WTC11 (cell line): ENCODE results near the gene VAT1. TPM values are rescaled to one million over a fixed set of nuclear protein-coding genes. Genes with fewer than 3 reads are reported as not detected.
"Not testable (repeated sequence)": the region's sequence is repeated elsewhere in the genome, so short reads cannot be mapped to it uniquely, and the experiment has no call there.

ENCODE experiments used
- ATAC-seq: fragments of 200-7000 bp; cut with Tn5 transposase; 2 replicates; pipeline ENCODE4 v1.10.0; 2021; ENCODE audit warnings: mild to moderate bottlenecking, moderate library complexity
- CTCF ChIA-PET: fragments of 300-600 bp; sonication (Branson Sonifier 250); formaldehyde crosslinking; loops from one replicate; lab custom pipeline; 2021; ENCODE audit warnings: antibody characterized with exemption; lab: Charles Lee
- POLR2A ChIA-PET: fragments of 350-600 bp; sonication (Branson Sonifier 250); formaldehyde crosslinking; loops from one replicate; lab custom pipeline; 2021; ENCODE audit warnings: antibody characterized with exemption; lab: Charles Lee
- DNase-seq: peaks from one replicate; pipeline ENCODE4 v3.0.0; 2021; ENCODE audit warnings: low spot score
- H3K27ac Mint-ChIP-seq: 2 replicates; pipeline ENCODE4 v1.8.0; 2021; ENCODE audit warnings: mixed read lengths
- H3K27me3 Mint-ChIP-seq: 2 replicates; pipeline ENCODE4 v1.8.0; 2021; ENCODE audit warnings: low read depth, mild to moderate bottlenecking, moderate library complexity, mixed read lengths
- H3K36me3 Mint-ChIP-seq: 2 replicates; pipeline ENCODE4 v1.8.0; 2021; ENCODE audit warnings: mixed read lengths
- H3K4me1 Mint-ChIP-seq: 2 replicates; pipeline ENCODE4 v1.8.0; 2022; ENCODE audit warnings: mixed read lengths
- H3K4me3 Mint-ChIP-seq: 2 replicates; pipeline ENCODE4 v1.8.0; 2021; ENCODE audit warnings: mild to moderate bottlenecking, moderate library complexity, mixed read lengths
- H3K9me3 Mint-ChIP-seq: 2 replicates; pipeline ENCODE4 v1.8.0; 2021; ENCODE audit warnings: mixed read lengths
- CBFB ChIP-seq: sonication (generic); formaldehyde crosslinking; IDR thresholded peaks from 2 replicates; pipeline ENCODE4 v1.8.1; 2022; ENCODE audit warnings: mild to moderate bottlenecking, low read depth, missing genetic modification reagents
- FOXK1 ChIP-seq: sonication (generic); formaldehyde crosslinking; IDR thresholded peaks from 2 replicates; pipeline ENCODE4 v1.8.0; 2022; ENCODE audit warnings: mild to moderate bottlenecking, moderate library complexity, missing genetic modification reagents
- FOXP1 ChIP-seq: sonication (generic); formaldehyde crosslinking; IDR thresholded peaks from 2 replicates; pipeline ENCODE4 v1.8.0; 2022; ENCODE audit warnings: missing genetic modification reagents, mild to moderate bottlenecking, moderate library complexity, borderline replicate concordance
- GRHL2 ChIP-seq: fragments of 250-450 bp; sonication (Bioruptor Pico); IDR thresholded peaks from 2 replicates; pipeline ENCODE4 v1.8.0; 2022; ENCODE audit warnings: mild to moderate bottlenecking, moderate library complexity; ENCODE audit not compliant: insufficient replicate concordance, severe bottlenecking
- HMGA2 ChIP-seq: fragments of 250-450 bp; sonication (Bioruptor Pico); IDR thresholded peaks from 2 replicates; pipeline ENCODE4 v1.4.0; 2021; ENCODE audit warnings: mild to moderate bottlenecking, moderate library complexity
- MXD4 ChIP-seq: fragments of 250-450 bp; sonication (Bioruptor Pico); IDR thresholded peaks from 2 replicates; pipeline ENCODE4 v1.8.0; 2021; ENCODE audit warnings: mild to moderate bottlenecking, moderate library complexity, borderline replicate concordance
- NFYB ChIP-seq: sonication (generic); formaldehyde crosslinking; conservative IDR thresholded peaks from 2 replicates; pipeline ENCODE4 v1.8.0; 2022; ENCODE audit warnings: low read depth, missing genetic modification reagents
- NR3C1 ChIP-seq: sonication (generic); formaldehyde crosslinking; conservative IDR thresholded peaks from 2 replicates; pipeline ENCODE4 v1.8.1; 2023; ENCODE audit warnings: low read depth, mild to moderate bottlenecking, missing genetic modification reagents
- TEAD1 ChIP-seq: sonication (generic); formaldehyde crosslinking; IDR thresholded peaks from 2 replicates; pipeline ENCODE4 v1.8.0; 2022; ENCODE audit warnings: mild to moderate bottlenecking, missing genetic modification reagents
- ZNF219 ChIP-seq: sonication (generic); formaldehyde crosslinking; IDR thresholded peaks from 2 replicates; pipeline ENCODE4 v1.8.0; 2023; ENCODE audit warnings: missing genetic modification reagents, mild to moderate bottlenecking, borderline replicate concordance
- ZNF396 ChIP-seq: fragments of 250-450 bp; sonication (Bioruptor Pico); IDR thresholded peaks from 2 replicates; pipeline ENCODE4 v1.8.0; 2021; ENCODE audit warnings: mild to moderate bottlenecking, moderate library complexity, borderline replicate concordance
- ZNF423 ChIP-seq: fragments of 250-450 bp; sonication (Bioruptor Pico); IDR thresholded peaks from 2 replicates; pipeline ENCODE4 v2.1.2; 2022; ENCODE audit warnings: mild to moderate bottlenecking, moderate library complexity
- total RNA-seq: library from RNA; stranded (reverse); gene quantifications from 3 replicates; pipeline ENCODE4 v1.2.3, GENCODE V29; 2021
- TF ChIP-seq, protein P1 (sequence below): sonication (generic); formaldehyde crosslinking; IDR thresholded peaks from 2 replicates; pipeline ENCODE4 v1.8.1; 2022; ENCODE audit warnings: low read depth, missing genetic modification reagents, borderline replicate concordance
- TF ChIP-seq, protein P2 (sequence below): sonication (generic); formaldehyde crosslinking; IDR thresholded peaks from 2 replicates; pipeline ENCODE4 v1.8.0; 2022; ENCODE audit warnings: missing genetic modification reagents
- TF ChIP-seq, protein P3 (sequence below): fragments of 250-450 bp; sonication (Bioruptor Pico); conservative IDR thresholded peaks from 2 replicates; pipeline ENCODE4 v1.9.0; 2021; ENCODE audit warnings: mild to moderate bottlenecking
- TF ChIP-seq, protein P4 (sequence below): fragments of 250-450 bp; sonication (Bioruptor Pico); IDR thresholded peaks from 2 replicates; pipeline ENCODE4 v2.1.2; 2022; ENCODE audit warnings: mild to moderate bottlenecking, moderate library complexity
- TF ChIP-seq, protein P5 (sequence below): sonication (generic); formaldehyde crosslinking; IDR thresholded peaks from 2 replicates; pipeline ENCODE4 v1.8.0; 2022; ENCODE audit warnings: mild to moderate bottlenecking, missing genetic modification reagents
- TF ChIP-seq, protein P6 (sequence below): sonication (generic); formaldehyde crosslinking; IDR thresholded peaks from 2 replicates; pipeline ENCODE4 v1.8.1; 2023; ENCODE audit warnings: mild to moderate bottlenecking, missing genetic modification reagents

VAT1 gene
- total RNA-seq, 1 experiment from 2014 or later = 298 TPM

DNA sequence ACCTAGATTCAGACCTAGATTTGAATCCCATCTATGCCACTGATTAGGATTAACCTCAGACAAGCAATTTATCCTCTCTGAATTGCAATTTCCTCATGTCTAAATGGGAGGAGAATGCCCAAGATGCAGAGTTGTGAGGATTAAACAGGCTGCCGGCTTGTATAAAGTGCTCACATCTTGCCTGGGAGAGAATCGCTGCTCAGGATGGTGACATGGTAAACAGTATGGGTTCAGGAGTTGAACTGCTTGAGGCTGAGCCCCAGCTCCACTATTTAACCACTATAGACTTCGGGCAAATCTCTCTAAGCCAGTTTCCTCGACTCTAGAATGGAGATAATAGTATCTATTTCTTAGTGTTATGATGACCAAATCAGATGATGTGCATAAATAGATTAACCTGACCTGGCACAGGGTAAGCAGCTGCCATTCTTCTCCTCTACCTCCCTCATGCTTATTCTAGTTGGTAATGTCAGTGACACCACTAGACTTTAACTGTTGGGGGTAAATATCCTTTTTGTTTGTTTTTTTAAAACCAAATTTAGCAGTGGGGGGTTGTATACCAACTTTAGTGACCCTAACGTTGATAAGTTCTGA is 24.7 kb downstream of the VAT1 start:
- Mint-ChIP-seq H3K4me3 (peak overlapping the region; percentile 100), H3K4me1 (peaks cover 31% of the 10 kb centered on the region), H3K27me3 (no peaks in the 10 kb centered on the region; the same call in 1 of the 2 replicates), H3K9me3 (no peaks in the 10 kb centered on the region), H3K36me3 (peaks cover 52% of the 10 kb centered on the region), H3K27ac (peak overlapping the region; percentile 99)
- ATAC-seq (no peak), DNase-seq (no peak)
- POLR2A ChIA-PET = interaction anchor here (0.5 to 2.3 kb wide), 15 partner anchors 9 to 318 kb away, joined by 3 to 27 read pairs (median 7); partner anchors contain the start of genes BECN1, BRCA1, IFI35 and PSME3
- CTCF ChIA-PET = interaction anchor here (0.7 to 3.4 kb wide), 54 partner anchors 9 to 609 kb away, joined by 3 to 28 read pairs (median 5); partner anchors contain the start of genes AOC2, BECN1, BRCA1 and IFI35
- no peak for TF ChIP-seq FOXK1
- no peak for TF ChIP-seq TEAD1 (CRISPR knock-in tag)
- TF ChIP-seq FOXP1 (CRISPR knock-in tag) = no peak
- TF ChIP-seq MXD4 (CRISPR knock-in tag) = no peak
- no peak for TF ChIP-seq CBFB (CRISPR knock-in tag)
- TF ChIP-seq, protein P1, sequence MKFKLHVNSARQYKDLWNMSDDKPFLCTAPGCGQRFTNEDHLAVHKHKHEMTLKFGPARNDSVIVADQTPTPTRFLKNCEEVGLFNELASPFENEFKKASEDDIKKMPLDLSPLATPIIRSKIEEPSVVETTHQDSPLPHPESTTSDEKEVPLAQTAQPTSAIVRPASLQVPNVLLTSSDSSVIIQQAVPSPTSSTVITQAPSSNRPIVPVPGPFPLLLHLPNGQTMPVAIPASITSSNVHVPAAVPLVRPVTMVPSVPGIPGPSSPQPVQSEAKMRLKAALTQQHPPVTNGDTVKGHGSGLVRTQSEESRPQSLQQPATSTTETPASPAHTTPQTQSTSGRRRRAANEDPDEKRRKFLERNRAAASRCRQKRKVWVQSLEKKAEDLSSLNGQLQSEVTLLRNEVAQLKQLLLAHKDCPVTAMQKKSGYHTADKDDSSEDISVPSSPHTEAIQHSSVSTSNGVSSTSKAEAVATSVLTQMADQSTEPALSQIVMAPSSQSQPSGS = no peak
- no peak for TF ChIP-seq ZNF423 (CRISPR knock-in tag)
- TF ChIP-seq, protein P2, sequence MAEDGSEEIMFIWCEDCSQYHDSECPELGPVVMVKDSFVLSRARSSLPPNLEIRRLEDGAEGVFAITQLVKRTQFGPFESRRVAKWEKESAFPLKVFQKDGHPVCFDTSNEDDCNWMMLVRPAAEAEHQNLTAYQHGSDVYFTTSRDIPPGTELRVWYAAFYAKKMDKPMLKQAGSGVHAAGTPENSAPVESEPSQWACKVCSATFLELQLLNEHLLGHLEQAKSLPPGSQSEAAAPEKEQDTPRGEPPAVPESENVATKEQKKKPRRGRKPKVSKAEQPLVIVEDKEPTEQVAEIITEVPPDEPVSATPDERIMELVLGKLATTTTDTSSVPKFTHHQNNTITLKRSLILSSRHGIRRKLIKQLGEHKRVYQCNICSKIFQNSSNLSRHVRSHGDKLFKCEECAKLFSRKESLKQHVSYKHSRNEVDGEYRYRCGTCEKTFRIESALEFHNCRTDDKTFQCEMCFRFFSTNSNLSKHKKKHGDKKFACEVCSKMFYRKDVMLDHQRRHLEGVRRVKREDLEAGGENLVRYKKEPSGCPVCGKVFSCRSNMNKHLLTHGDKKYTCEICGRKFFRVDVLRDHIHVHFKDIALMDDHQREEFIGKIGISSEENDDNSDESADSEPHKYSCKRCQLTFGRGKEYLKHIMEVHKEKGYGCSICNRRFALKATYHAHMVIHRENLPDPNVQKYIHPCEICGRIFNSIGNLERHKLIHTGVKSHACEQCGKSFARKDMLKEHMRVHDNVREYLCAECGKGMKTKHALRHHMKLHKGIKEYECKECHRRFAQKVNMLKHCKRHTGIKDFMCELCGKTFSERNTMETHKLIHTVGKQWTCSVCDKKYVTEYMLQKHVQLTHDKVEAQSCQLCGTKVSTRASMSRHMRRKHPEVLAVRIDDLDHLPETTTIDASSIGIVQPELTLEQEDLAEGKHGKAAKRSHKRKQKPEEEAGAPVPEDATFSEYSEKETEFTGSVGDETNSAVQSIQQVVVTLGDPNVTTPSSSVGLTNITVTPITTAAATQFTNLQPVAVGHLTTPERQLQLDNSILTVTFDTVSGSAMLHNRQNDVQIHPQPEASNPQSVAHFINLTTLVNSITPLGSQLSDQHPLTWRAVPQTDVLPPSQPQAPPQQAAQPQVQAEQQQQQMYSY = no peak
- TF ChIP-seq NFYB (CRISPR knock-in tag) = no peak
- no peak for TF ChIP-seq ZNF219 (CRISPR knock-in tag)
- TF ChIP-seq, protein P3, sequence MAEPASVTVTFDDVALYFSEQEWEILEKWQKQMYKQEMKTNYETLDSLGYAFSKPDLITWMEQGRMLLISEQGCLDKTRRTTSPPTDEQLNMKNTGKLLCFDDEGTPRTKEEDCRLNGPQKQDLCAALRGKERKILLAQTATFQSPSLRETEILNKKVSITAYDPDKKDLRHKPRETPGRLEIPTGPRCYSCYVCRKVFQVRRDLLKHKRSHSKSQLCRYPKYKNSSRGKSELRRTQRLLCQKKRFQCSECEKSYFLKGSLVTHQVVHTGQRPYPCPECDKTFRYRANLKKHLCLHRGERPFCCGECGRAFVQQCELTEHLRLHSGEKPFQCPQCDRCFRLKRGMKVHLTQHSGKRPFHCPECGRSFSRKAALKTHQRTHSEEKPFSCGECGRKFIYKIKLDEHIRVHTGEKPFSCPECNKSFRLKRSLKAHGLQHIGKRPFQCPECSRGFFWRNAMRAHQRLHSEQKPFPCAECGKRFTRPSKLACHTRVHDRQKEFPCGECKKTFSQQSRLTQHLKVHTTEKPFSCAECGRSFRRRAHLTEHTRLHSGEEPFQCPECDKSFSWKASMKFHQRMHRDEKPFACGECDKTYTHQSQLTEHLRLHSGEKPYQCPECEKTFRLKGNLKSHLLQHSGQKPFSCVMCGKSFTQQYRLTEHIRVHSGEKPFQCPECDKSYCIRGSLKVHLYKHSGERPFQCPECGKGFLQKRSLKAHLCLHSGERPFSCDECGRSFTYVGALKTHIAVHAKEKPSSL = no peak
- TF ChIP-seq, protein P4, sequence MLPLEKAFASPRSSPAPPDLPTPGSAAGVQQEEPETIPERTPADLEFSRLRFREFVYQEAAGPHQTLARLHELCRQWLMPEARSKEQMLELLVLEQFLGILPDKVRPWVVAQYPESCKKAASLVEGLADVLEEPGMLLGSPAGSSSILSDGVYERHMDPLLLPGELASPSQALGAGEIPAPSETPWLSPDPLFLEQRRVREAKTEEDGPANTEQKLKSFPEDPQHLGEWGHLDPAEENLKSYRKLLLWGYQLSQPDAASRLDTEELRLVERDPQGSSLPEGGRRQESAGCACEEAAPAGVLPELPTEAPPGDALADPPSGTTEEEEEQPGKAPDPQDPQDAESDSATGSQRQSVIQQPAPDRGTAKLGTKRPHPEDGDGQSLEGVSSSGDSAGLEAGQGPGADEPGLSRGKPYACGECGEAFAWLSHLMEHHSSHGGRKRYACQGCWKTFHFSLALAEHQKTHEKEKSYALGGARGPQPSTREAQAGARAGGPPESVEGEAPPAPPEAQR (CRISPR knock-in tag) = no peak
- TF ChIP-seq ZNF396 (CRISPR knock-in tag) = no peak
- no peak for TF ChIP-seq HMGA2
- TF ChIP-seq, protein P5, sequence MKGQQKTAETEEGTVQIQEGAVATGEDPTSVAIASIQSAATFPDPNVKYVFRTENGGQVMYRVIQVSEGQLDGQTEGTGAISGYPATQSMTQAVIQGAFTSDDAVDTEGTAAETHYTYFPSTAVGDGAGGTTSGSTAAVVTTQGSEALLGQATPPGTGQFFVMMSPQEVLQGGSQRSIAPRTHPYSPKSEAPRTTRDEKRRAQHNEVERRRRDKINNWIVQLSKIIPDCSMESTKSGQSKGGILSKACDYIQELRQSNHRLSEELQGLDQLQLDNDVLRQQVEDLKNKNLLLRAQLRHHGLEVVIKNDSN (CRISPR knock-in tag) = no peak
- no peak for TF ChIP-seq GRHL2 (CRISPR knock-in tag)
- TF ChIP-seq, protein P6, sequence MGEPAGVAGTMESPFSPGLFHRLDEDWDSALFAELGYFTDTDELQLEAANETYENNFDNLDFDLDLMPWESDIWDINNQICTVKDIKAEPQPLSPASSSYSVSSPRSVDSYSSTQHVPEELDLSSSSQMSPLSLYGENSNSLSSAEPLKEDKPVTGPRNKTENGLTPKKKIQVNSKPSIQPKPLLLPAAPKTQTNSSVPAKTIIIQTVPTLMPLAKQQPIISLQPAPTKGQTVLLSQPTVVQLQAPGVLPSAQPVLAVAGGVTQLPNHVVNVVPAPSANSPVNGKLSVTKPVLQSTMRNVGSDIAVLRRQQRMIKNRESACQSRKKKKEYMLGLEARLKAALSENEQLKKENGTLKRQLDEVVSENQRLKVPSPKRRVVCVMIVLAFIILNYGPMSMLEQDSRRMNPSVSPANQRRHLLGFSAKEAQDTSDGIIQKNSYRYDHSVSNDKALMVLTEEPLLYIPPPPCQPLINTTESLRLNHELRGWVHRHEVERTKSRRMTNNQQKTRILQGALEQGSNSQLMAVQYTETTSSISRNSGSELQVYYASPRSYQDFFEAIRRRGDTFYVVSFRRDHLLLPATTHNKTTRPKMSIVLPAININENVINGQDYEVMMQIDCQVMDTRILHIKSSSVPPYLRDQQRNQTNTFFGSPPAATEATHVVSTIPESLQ = no peak
- TF ChIP-seq NR3C1 (CRISPR knock-in tag) = no peak

DNA sequence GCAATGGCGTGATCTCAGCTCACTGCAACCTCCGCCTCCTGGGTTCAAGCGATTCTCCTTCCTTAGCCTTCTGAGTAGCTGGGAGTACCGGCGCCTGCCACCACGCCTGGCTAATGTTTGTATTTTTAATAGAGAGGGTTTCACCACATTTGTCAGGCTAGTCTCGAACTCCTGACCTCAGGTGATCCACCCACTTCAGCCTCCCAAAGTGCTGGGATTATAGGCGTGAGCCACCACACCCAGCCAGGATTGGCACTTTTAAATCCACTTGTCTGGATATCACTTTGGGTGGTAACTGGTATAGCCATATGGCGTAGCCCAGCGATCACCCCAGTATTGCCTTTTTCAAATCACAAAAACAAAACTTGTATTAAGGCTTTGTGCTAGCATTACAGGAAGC is 28.3 kb downstream of the VAT1 start:
- ATAC-seq, H3K9me3 Mint-ChIP-seq, POLR2A ChIA-PET, CTCF ChIA-PET, H3K27me3 Mint-ChIP-seq, H3K27ac Mint-ChIP-seq, DNase-seq, H3K4me3 Mint-ChIP-seq: not testable (repeated sequence)
- peaks cover 48% of the 10 kb centered on the region for H3K36me3 Mint-ChIP-seq
- H3K4me1 Mint-ChIP-seq = peaks cover 14% of the 10 kb centered on the region
